Measurements from ENCODE around the gene SMARCD3. TPM values are rescaled to one million over a fixed set of nuclear protein-coding genes. Genes with fewer than 3 reads are reported as not detected.

The SMARCD3 gene
- total RNA-seq, 4 donors from 2014 or later = 25.3 to 43.4 (median 40.6) TPM

DNA sequence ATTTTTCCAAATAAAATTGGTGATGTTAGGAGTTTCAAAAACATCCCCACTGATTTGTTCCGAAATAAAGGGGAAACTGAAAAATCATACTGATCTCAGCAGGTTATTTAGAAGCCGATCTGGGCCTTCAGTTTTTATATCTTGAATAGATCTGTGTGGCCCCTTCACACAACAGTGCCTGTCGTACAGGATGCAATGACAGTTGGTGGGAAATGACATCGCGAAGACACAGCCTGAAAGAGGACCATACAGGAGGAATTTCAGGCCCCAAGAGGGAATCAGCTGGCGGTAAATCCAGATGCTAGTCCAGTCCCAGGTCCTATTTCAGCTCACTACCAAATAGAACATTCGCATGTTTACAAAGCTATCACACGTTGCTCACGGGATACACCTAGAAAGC is 41.2 kb downstream of the SMARCD3 start:
- Histone ChIP-seq H3K9me3 (no peaks in the 10 kb centered on the region), H3K27me3 (peaks cover 0 to 44% (median 2%) of the 10 kb centered on the region in 4 donors), H3K4me1 (no peaks in the 10 kb centered on the region), H3K4me3 (no peak overlapping the region), H3K36me3 (peaks cover 0 to 6% (median 3%) of the 10 kb centered on the region in 4 donors), H3K27ac (replicated peaks in 1 of 4) (no peak overlapping the region)
- intact Hi-C loops (cut with DNase I) = no loop called here
- WGBS = 71% methylated on average over 9 of the region's 9 CpGs
- TF ChIP-seq POLR2AphosphoS5 (IDR thresholded peaks at IDR 0.05) (no peak), POLR2A (IDR thresholded peaks at IDR 0.05; ENCODE audit: low read depth) (no peak), EP300 (IDR thresholded peaks at IDR 0.05) (no peak)
- TF ChIP-seq, protein P1, sequence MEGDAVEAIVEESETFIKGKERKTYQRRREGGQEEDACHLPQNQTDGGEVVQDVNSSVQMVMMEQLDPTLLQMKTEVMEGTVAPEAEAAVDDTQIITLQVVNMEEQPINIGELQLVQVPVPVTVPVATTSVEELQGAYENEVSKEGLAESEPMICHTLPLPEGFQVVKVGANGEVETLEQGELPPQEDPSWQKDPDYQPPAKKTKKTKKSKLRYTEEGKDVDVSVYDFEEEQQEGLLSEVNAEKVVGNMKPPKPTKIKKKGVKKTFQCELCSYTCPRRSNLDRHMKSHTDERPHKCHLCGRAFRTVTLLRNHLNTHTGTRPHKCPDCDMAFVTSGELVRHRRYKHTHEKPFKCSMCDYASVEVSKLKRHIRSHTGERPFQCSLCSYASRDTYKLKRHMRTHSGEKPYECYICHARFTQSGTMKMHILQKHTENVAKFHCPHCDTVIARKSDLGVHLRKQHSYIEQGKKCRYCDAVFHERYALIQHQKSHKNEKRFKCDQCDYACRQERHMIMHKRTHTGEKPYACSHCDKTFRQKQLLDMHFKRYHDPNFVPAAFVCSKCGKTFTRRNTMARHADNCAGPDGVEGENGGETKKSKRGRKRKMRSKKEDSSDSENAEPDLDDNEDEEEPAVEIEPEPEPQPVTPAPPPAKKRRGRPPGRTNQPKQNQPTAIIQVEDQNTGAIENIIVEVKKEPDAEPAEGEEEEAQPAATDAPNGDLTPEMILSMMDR (IDR thresholded peaks at IDR 0.05) = no peak
- no peak for DNase-seq (ENCODE audit: extremely low spot score)

DNA sequence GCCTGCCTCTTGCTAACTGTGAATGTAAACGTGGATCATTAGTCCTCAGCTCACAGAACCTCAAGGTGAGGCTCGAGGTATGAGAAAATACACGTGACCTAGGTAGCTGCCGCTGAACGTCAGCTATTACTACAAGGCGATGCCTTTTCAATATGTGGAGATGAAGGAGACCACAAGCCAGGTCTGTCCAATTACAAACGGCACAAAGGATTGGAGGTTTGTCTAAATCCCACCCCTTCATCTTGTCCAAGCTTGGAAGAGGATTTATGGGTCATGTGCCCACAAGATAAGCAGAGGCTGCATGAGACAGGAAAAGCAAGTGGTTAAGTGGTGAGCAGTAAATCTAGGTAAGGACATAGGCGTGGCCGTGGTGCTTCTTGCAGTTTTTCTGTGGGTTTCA is 41.6 kb downstream of the SMARCD3 start:
- TF ChIP-seq POLR2AphosphoS5 (IDR thresholded peaks at IDR 0.05) (no peak), POLR2A (IDR thresholded peaks at IDR 0.05; ENCODE audit: low read depth) (no peak), EP300 (IDR thresholded peaks at IDR 0.05) (no peak)
- TF ChIP-seq, protein P1 (IDR thresholded peaks at IDR 0.05) = no peak
- Histone ChIP-seq H3K27me3 (peaks cover 0 to 44% (median 2%) of the 10 kb centered on the region in 4 donors), H3K9me3 (no peaks in the 10 kb centered on the region), H3K4me3 (no peak overlapping the region), H3K36me3 (peaks cover 0 to 3% (median under 1%) of the 10 kb centered on the region in 4 donors), H3K27ac (replicated peaks in 1 of 4) (no peak overlapping the region), H3K4me1 (no peaks in the 10 kb centered on the region)
- intact Hi-C loops (cut with DNase I) = no loop called here
- WGBS = 68% methylated on average over 9 of the region's 9 CpGs
- DNase-seq (ENCODE audit: extremely low spot score) = no peak

DNA sequence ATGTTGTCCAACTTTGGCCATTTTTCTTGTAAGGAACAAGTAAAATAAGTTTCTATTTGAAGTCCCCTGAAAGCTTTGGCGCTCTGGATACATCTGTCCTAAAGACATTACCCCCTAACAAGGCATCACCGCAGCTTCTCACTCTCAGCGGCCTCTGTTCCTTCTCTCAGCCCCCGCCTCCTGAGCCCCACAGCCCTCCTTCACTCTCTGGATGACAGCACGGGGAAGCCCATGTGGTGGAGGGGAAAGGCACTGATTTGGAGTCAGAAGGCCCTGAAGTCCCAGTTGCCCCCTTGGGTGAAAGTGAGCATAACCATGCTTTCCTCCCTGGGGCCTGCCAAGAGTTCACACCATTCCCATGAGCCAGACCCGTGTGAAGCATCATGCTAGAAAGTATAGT is 42.8 kb downstream of the SMARCD3 start:
- TF ChIP-seq POLR2A (IDR thresholded peaks at IDR 0.05; ENCODE audit: low read depth) (no peak), EP300 (IDR thresholded peaks at IDR 0.05) (no peak), POLR2AphosphoS5 (IDR thresholded peaks at IDR 0.05) (no peak)
- TF ChIP-seq, protein P1 (IDR thresholded peaks at IDR 0.05) = no peak
- Histone ChIP-seq H3K27me3 (peaks cover 0 to 44% (median 2%) of the 10 kb centered on the region in 4 donors), H3K36me3 (no peaks in the 10 kb centered on the region), H3K4me1 (no peaks in the 10 kb centered on the region), H3K27ac (replicated peaks in 1 of 4) (no peak overlapping the region), H3K4me3 (no peak overlapping the region), H3K9me3 (no peaks in the 10 kb centered on the region)
- intact Hi-C loops (cut with DNase I) = no loop called here
- DNase-seq (ENCODE audit: extremely low spot score) = no peak
- 62% methylated on average over 6 of the region's 6 CpGs for WGBS

DNA sequence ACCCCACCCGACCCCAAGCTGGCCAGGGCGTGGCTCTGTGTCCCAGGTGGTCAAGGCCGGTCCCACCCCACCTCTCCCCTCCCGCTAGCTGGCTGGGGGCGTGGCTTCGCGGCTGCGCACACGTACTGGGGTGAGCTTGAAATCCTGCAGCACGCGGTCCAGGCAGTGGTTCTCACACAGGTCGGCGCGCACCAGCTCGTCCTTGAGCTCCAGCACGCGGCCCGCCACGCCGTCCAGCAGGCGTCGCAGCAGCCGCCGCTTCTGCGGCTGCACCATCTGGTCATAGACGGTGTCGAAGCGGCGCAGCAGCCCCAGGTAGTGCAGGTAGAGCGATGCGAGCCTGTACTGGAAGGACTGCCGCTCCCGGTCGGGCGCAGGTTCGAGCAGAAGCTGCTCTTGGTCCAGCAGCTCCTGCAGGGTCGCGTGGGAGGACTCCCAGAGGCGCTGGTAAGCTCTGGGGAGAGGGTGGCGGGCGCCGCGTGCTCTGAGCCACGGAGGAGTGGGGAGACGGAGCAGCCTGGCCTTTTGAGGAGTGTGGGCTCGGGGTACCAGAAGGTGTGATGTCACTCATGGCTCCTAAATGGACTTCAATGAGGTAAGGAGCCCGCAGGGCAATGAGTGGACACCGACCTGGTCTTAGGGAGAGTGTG is 44.0 kb downstream of the SMARCD3 start:
- TF ChIP-seq POLR2AphosphoS5 (IDR thresholded peaks at IDR 0.05) (no peak), EP300 (IDR thresholded peaks at IDR 0.05) (no peak), POLR2A (IDR thresholded peaks at IDR 0.05; ENCODE audit: low read depth) (no peak)
- TF ChIP-seq, protein P1 (IDR thresholded peaks at IDR 0.05) = no peak

More for the DNA sequence above, 44.0 kb downstream of the SMARCD3 start:
- 80% methylated on average over 42 of the region's 48 CpGs for WGBS
- Histone ChIP-seq H3K4me1 (peaks cover 0 to 5% (median 4%) of the 10 kb centered on the region in 4 donors), H3K27ac (replicated peaks in 1 of 4) (no peak overlapping the region), H3K36me3 (no peaks in the 10 kb centered on the region), H3K9me3 (no peaks in the 10 kb centered on the region), H3K4me3 (no peak overlapping the region), H3K27me3 (peaks cover 0 to 44% (median 2%) of the 10 kb centered on the region in 4 donors)
- intact Hi-C loops (cut with DNase I) = no loop called here
- no peak for DNase-seq (ENCODE audit: extremely low spot score)

Data from esophagus muscularis mucosa (tissue), 4 donors.